ENCODE results near the gene SAFB2. TPM values are rescaled to one million over a fixed set of nuclear protein-coding genes. Genes with fewer than 3 reads are reported as not detected.

The SAFB2 gene
- total and polyA plus RNA-seq, 2 of the 13 experiments (the other 11 are each of a cell fraction or from before 2014, with no cell fraction given) = 11.2 to 31.5 TPM

GRCh38 chr19:5622465-5623396, at the start of gene SAFB2, which contains the start of gene SAFB (continued):
- 0 out of 2 replicates have a peak, but pooled peaks have one; percentile 16 for TF ChIP-seq THAP8 (CRISPR knock-in tag; IDR thresholded peaks at IDR 0.05; ENCODE audit: borderline replicate concordance)
- TF ChIP-seq RARG (CRISPR knock-in tag; IDR thresholded peaks at IDR 0.05; ENCODE audit: low read depth) = no peak
- no peak; the same call in 1 of the 2 replicates for TF ChIP-seq ZC3H13 (CRISPR knock-in tag; IDR thresholded peaks at IDR 0.05)
- TF ChIP-seq FOXP1 (IDR thresholded peaks at IDR 0.05) = no peak
- TF ChIP-seq FOXP1 (CRISPR knock-in tag; IDR thresholded peaks at IDR 0.05) = no peak
- TF ChIP-seq ZNF792 (CRISPR knock-in tag; IDR thresholded peaks at IDR 0.05) = peak; percentile 68
- 0 out of 2 replicates have a peak, but pooled peaks have one; percentile 65 for TF ChIP-seq ZNF274 (CRISPR knock-in tag; IDR thresholded peaks at IDR 0.05)
- TF ChIP-seq PAXIP1 (CRISPR knock-in tag; conservative IDR thresholded peaks at IDR 0.05) = peak; percentile 42; the same call in 1 of the 2 replicates
- peak; percentile 72; the same call in 1 of the 2 replicates for TF ChIP-seq KMT2B (CRISPR knock-in tag; IDR thresholded peaks at IDR 0.05)
- no peak for TF ChIP-seq PRPF4 (IDR thresholded peaks at IDR 0.05; ENCODE audit: low read depth, low read length, poor library complexity, severe bottlenecking)
- TF ChIP-seq ZNF782 (CRISPR knock-in tag; IDR thresholded peaks at IDR 0.05; ENCODE audit: borderline replicate concordance) = peak; percentile 86; the same call in 1 of the 2 replicates
- TF ChIP-seq THYN1 (CRISPR knock-in tag; IDR thresholded peaks at IDR 0.05; ENCODE audit: borderline replicate concordance, low read depth) = no peak
- 0 out of 2 replicates have a peak, but pooled peaks have one; percentile 15 for TF ChIP-seq TMF1 (CRISPR knock-in tag; IDR thresholded peaks at IDR 0.05; ENCODE audit: low read depth)
- TF ChIP-seq ZFP36 (IDR thresholded peaks at IDR 0.05; ENCODE audit: borderline replicate concordance, low read depth, low read length, partially characterized antibody) = no peak
- TF ChIP-seq ZNF530 (CRISPR knock-in tag; IDR thresholded peaks at IDR 0.05; ENCODE audit: low read depth) = no peak
- no peak for TF ChIP-seq ZNF75D (CRISPR knock-in tag; IDR thresholded peaks at IDR 0.05; ENCODE audit: borderline replicate concordance)
- peak; percentile 76 for TF ChIP-seq MAX (IDR thresholded peaks at IDR 0.05)
- TF ChIP-seq ZNF646 (CRISPR knock-in tag; IDR thresholded peaks at IDR 0.05) = no peak
